Measurements from ENCODE around the gene ICE1. TPM values are rescaled to one million over a fixed set of nuclear protein-coding genes. Genes with fewer than 3 reads are reported as not detected.

Gene ICE1
- 59.1 and 68.4 TPM in 2 replicates for total RNA-seq (2021)
- Bru-seq, nascent RNA = percentile 95 among the genes with signal in this experiment
- percentile 95 among the genes with signal in this experiment for BruChase-seq, experiment 1, labeled RNA remaining after a 2-hour chase
- percentile 97 among the genes with signal in this experiment for BruChase-seq, experiment 2, labeled RNA remaining after a 6-hour chase
- long read RNA-seq, transcript ICE1-202 (3 exons, 1,074 nt) = major isoform, 9 of 20 reads
- long read RNA-seq, partial matches to known transcripts = 5 of 20 reads
- long read RNA-seq, other reads (novel, unspliced or antisense) = 6 of 20 reads

GRCh38 chr5:5421961-5422818 lies at the start of gene ICE1:
Gene ICE1, plus strand, starts transcription at chr5:5422677. Its CDS starts 239 bp downstream, at chr5:5422916.
- CTCF ChIA-PET = interaction anchor here (0.5 to 1.8 kb wide), 4 partner anchors 26 to 543 kb away, joined by 3 to 8 read pairs (median 5); no protein-coding TSS in a partner anchor
- no TSS peak for BruUV-seq (replicated peaks)

GRCh38 chr5:5372930-5373329 lies 49.5 kb upstream of the ICE1 start:
- no peaks in the 10 kb centered on the region for H3K79me2 ChIP-seq (ENCODE audit: low read depth)
- no peak overlapping the region for H3K4me2 ChIP-seq
- H3K4me3 ChIP-seq = no peak overlapping the region
- H2AFZ ChIP-seq = no peak overlapping the region
- H3K9me3 ChIP-seq (ENCODE audit: insufficient read depth, low read depth) = peaks cover 2% of the 10 kb centered on the region; the same call in 1 of the 2 replicates
- TF ChIP-seq CTCF (conservative IDR thresholded peaks at IDR 0.05) = no peak
- TF ChIP-seq EZH2 (IDR thresholded peaks at IDR 0.05; ENCODE audit: low read depth) = no peak
- POLR2A ChIA-PET (ENCODE audit: unreplicated experiment) = no interaction called here
- no peaks in the 10 kb centered on the region for H3K4me1 ChIP-seq (replicated peaks; ENCODE audit: insufficient read depth)
- no peak for DNase-seq
- no peaks in the 10 kb centered on the region for H3K27me3 ChIP-seq (ENCODE audit: insufficient read depth, low read depth)
- intact Hi-C loops (cut with micrococcal nuclease; ENCODE audit: unreplicated experiment) = no loop called here
- BruUV-seq (replicated peaks) = no TSS peak
- no peaks in the 10 kb centered on the region for H3K36me3 ChIP-seq (ENCODE audit: low read depth)
- H4K20me1 ChIP-seq (ENCODE audit: insufficient read depth) = no peaks in the 10 kb centered on the region
- CTCF ChIA-PET = no interaction called here
- H3K9me2 ChIP-seq (ENCODE audit: insufficient read depth) = no peaks in the 10 kb centered on the region
- H3K27ac ChIP-seq = no peak overlapping the region
- no peaks in the 10 kb centered on the region for H3F3A ChIP-seq (ENCODE audit: insufficient read depth, low read depth)

More at GRCh38 chr5:5421961-5422818, at the start of gene ICE1:
- peaks cover 46% of the 10 kb centered on the region for H3K79me2 ChIP-seq (ENCODE audit: low read depth)
- peak within 1 kb of the TSS; percentile 98 for H2AFZ ChIP-seq
- H3K4me1 ChIP-seq (replicated peaks; ENCODE audit: insufficient read depth) = peaks cover 32% of the 10 kb centered on the region
- peak within 1 kb of the TSS; percentile 89 for H3K27ac ChIP-seq
- 0 out of 2 replicates have a peak, but pooled peaks cover 6% of the 10 kb centered on the region for H3K36me3 ChIP-seq (ENCODE audit: low read depth)
- no peaks in the 10 kb centered on the region for H3K9me3 ChIP-seq (ENCODE audit: insufficient read depth, low read depth)
- no peaks in the 10 kb centered on the region for H3K9me2 ChIP-seq (ENCODE audit: insufficient read depth)
- no peaks in the 10 kb centered on the region for H3K27me3 ChIP-seq (ENCODE audit: insufficient read depth, low read depth)
- H4K20me1 ChIP-seq (ENCODE audit: insufficient read depth) = peaks cover 38% of the 10 kb centered on the region
- peaks cover 8% of the 10 kb centered on the region; the same call in 1 of the 2 replicates for H3F3A ChIP-seq (ENCODE audit: insufficient read depth, low read depth)
- intact Hi-C loops (cut with micrococcal nuclease; ENCODE audit: unreplicated experiment) = loop anchor here (1.0 to 10.0 kb wide), 8 partner anchors 82 to 1291 kb away; partner anchors contain the start of genes MED10, NSUN2, SRD5A1 and TENT4A
- peak within 1 kb of the TSS; percentile 100 for H3K4me2 ChIP-seq
- H3K4me3 ChIP-seq = peak within 1 kb of the TSS; percentile 86
- TF ChIP-seq CTCF (conservative IDR thresholded peaks at IDR 0.05) = 0 out of 2 replicates have a peak, but pooled peaks have one; percentile 22
- no peak for TF ChIP-seq EZH2 (IDR thresholded peaks at IDR 0.05; ENCODE audit: low read depth)
- peak; percentile 97 to 100 for DNase-seq
- POLR2A ChIA-PET (ENCODE audit: unreplicated experiment) = interaction anchor here (0.6 to 1.0 kb wide), 10 partner anchors 14 to 450 kb away, joined by 3 to 19 read pairs (median 6); no protein-coding TSS in a partner anchor

- Histone ChIP-seq H3K27me3 (ENCODE audit: insufficient read depth, low read depth) (no peaks in the 10 kb centered on the region), H3K4me1 (replicated peaks; ENCODE audit: insufficient read depth) (no peaks in the 10 kb centered on the region), H2AFZ (no peak overlapping the region), H3K27ac (no peak overlapping the region), H4K20me1 (ENCODE audit: insufficient read depth) (no peaks in the 10 kb centered on the region), H3K4me3 (no peak overlapping the region), H3K79me2 (ENCODE audit: low read depth) (no peaks in the 10 kb centered on the region), H3K9me3 (ENCODE audit: insufficient read depth, low read depth) (peaks cover 4% of the 10 kb centered on the region; the same call in 1 of the 2 replicates), H3K9me2 (ENCODE audit: insufficient read depth) (no peaks in the 10 kb centered on the region), H3F3A (ENCODE audit: insufficient read depth, low read depth) (no peaks in the 10 kb centered on the region), H3K4me2 (no peak overlapping the region), H3K36me3 (ENCODE audit: low read depth) (no peaks in the 10 kb centered on the region)
- intact Hi-C loops (cut with micrococcal nuclease; ENCODE audit: unreplicated experiment) = no loop called here
- BruUV-seq (replicated peaks) = no TSS peak
- DNase-seq = no peak
- TF ChIP-seq EZH2 (IDR thresholded peaks at IDR 0.05; ENCODE audit: low read depth) (no peak), CTCF (conservative IDR thresholded peaks at IDR 0.05) (no peak)
- POLR2A ChIA-PET (ENCODE audit: unreplicated experiment) = no interaction called here
- CTCF ChIA-PET = no interaction called here
These were observed 49.0 kb upstream of the ICE1 start for GRCh38 chr5:5373351-5373989.
